WI38 (cell line): ENCODE results near the gene PRCP.

Experiments used
- H3K4me3 ChIP-seq: 2 replicates; pipeline ENCODE4 v1.5.1; 2011; ENCODE audit warnings: low read depth, mild to moderate bottlenecking, control low read depth, low read length
- CTCF ChIP-seq: IDR thresholded peaks from 2 replicates; pipeline ENCODE4 v1.5.1; 2012; ENCODE audit warnings: low read depth, mild to moderate bottlenecking, control low read depth, low read length

The PRCP gene

GRCh38 chr11:82829101-82829500, 71.1 kb downstream of the PRCP start:
- no peak overlapping the region for H3K4me3 ChIP-seq
- no peak for TF ChIP-seq CTCF

- no peak for TF ChIP-seq CTCF
- no peak overlapping the region for H3K4me3 ChIP-seq
These were observed 71.8 kb downstream of the PRCP start for GRCh38 chr11:82828472-82828871.

- no peak overlapping the region for H3K4me3 ChIP-seq
- TF ChIP-seq CTCF, result no peak
These were observed 73.7 kb downstream of the PRCP start for GRCh38 chr11:82826526-82826925.

- TF ChIP-seq CTCF, result no peak
- no peak overlapping the region for H3K4me3 ChIP-seq
These were observed 76.3 kb downstream of the PRCP start for GRCh38 chr11:82823647-82824619.

- H3K4me3 ChIP-seq, result no peak overlapping the region
- TF ChIP-seq CTCF, result no peak
These were observed 81.7 kb downstream of the PRCP start for GRCh38 chr11:82818409-82819043.

GRCh38 chr11:82815406-82815805, 84.8 kb downstream of the PRCP start:
- no peak overlapping the region for H3K4me3 ChIP-seq
- TF ChIP-seq CTCF, result no peak

- no peak for TF ChIP-seq CTCF
- H3K4me3 ChIP-seq, result no peak overlapping the region
These were observed 85.9 kb downstream of the PRCP start for GRCh38 chr11:82814379-82814778.
